VCaP (cell line): Measurements from ENCODE around the gene MYEOV.

Experiments used
- H3K27ac ChIP-seq: fragments of 450-650 bp; 2 replicates; pipeline ENCODE4 v1.5.1; 2017
- TF ChIP-seq, protein P1 (sequence below): fragments of 450-650 bp; conservative IDR thresholded peaks from 2 replicates; pipeline ENCODE4 v1.5.1; 2017; ENCODE audit warnings: mild to moderate bottlenecking, moderate library complexity

The MYEOV gene

DNA sequence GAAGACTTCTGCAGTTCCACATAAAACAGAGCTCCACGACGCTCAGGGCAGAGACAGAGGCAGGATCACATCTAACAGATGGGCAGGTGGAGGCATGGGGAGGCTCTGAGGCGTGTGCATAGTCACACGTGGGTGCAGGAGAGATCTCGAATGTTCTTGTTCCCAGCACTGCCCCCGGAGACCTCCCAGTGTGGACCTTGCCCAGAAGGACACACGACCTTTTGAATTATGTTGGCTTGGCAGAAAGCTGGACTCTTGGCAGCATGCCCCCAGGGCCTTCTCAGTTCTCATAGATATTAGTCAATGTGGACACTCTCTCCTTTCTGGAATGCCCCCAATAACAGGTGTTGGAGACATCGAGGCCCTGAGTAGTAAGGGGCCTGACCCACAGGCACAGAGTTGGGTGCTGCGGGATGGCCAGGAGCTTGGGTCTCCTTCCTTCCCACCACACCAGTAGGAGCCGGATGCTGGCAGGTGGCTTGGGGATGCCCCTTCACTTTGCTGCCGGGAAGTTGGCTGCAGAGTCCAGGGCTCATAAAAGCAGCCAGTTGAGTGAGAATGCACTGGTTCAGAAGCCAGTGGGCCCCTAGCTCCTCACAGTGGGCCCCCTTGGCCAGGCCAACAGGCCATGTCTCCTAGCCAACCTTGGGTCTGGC, 12.1 kb downstream of the MYEOV start:
- no peak overlapping the region for H3K27ac ChIP-seq

DNA sequence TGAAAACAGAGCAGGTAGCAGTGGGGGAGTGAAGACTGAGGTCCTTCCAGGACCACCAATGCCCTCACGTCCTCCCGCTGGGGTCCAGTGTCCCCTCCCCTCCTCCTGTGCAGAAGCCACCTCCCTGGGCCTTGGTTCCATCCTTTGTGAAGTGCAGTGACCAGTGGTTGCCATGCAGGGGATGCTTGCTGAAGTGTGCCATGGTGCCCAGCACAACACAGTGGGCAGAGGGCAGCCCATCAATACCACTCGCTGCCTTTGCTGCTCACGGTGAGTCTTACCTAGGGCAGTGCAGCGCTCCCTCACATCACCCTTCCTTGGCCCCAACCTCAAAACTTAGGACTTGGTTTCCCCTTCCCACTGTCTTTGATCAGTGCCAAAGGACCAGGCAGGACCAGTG, 12.9 kb downstream of the MYEOV start:
- TF ChIP-seq, protein P1, sequence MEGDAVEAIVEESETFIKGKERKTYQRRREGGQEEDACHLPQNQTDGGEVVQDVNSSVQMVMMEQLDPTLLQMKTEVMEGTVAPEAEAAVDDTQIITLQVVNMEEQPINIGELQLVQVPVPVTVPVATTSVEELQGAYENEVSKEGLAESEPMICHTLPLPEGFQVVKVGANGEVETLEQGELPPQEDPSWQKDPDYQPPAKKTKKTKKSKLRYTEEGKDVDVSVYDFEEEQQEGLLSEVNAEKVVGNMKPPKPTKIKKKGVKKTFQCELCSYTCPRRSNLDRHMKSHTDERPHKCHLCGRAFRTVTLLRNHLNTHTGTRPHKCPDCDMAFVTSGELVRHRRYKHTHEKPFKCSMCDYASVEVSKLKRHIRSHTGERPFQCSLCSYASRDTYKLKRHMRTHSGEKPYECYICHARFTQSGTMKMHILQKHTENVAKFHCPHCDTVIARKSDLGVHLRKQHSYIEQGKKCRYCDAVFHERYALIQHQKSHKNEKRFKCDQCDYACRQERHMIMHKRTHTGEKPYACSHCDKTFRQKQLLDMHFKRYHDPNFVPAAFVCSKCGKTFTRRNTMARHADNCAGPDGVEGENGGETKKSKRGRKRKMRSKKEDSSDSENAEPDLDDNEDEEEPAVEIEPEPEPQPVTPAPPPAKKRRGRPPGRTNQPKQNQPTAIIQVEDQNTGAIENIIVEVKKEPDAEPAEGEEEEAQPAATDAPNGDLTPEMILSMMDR = no peak
- H3K27ac ChIP-seq = no peak overlapping the region

More for the DNA sequence above, 12.1 kb downstream of the MYEOV start:
- TF ChIP-seq, protein P1 = no peak

- H3K27ac ChIP-seq = no peak overlapping the region
- TF ChIP-seq, protein P1 = no peak
These were observed 13.5 kb downstream of the MYEOV start for GRCh38 chr11:69307421-69307820.

DNA sequence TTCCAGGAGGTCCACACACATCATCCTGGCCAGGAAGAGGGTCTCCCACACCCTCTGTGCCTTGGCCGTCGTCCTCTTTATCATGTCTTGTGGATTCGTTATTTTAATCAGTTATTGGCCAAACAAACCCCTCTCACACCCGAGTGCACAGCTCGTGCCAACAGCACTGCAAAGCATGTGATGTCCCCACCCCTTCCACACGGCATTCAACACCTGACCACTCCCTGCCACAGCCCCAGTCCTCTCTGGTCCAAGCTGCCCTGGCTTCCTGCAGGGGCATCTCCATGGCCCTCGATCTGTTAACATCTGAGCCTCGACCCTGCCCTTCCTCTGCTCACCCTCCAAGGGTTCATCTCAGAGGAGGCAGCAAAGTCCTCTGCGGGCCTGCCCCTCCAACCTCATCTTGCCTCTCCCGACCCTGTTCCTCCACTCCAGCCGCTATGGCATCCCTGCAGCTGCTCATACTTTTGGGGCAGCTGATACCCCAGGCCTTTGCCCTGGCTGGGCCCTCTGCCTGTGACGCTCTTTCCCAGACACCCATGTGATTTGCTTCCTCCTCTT, 14.0 kb downstream of the MYEOV start:
- TF ChIP-seq, protein P1 = no peak
- no peak overlapping the region for H3K27ac ChIP-seq

DNA sequence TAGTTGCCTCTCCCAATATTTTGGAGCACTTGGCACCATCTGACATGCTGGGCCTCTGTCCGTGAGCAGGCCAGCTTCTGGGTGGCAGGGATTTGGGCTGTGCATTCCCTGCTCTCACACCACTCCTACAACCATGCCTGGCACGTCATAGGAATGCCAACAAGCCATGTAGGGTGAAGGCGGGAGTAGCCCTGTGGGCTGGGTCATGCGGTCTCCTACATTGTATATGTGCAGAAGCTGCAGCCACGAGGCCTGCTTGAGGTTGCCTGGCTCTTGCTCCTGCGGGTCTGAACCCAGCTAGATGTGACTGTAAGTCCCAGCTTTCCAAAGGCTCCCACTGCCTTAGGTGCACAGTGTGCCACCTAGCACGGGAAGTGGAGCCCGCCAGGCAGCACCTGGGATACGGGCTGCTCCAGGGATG, 14.5 kb downstream of the MYEOV start:
- H3K27ac ChIP-seq = no peak overlapping the region
- TF ChIP-seq, protein P1 = no peak

DNA sequence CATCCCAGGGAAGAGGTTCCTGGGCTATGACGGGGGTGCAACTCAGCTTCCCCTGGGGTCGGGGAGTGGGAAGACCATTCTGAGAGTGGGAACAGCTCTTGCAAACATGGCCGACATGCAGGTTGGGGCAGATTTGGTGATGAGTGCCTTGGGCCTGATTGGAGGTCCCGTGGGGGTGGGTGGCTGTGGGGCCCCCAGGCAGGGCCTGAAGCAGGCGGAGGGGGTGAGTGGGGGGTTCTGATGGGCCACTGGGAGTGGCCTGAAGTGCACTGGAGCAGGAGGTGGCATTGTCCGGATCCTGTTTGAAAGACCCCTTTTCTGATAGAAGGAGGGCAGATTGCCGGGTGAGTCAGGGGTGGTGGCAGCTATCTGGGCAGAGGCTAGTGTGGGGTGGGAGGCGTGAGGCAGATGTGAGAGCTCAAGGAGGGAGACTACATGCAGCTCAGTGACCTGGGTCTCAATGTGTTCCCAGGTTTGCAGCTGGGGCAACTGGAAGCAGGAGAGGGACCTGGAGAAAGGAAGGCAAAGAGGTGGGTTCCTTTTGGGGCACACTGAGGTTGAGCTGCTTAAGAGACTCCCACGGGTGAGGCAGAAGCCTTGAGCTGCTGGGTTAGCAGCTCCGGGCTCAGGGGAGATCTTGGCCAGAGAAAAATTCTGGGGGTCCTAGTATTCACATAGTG, 15.1 kb downstream of the MYEOV start:
- no peak overlapping the region for H3K27ac ChIP-seq
- TF ChIP-seq, protein P1 = no peak

DNA sequence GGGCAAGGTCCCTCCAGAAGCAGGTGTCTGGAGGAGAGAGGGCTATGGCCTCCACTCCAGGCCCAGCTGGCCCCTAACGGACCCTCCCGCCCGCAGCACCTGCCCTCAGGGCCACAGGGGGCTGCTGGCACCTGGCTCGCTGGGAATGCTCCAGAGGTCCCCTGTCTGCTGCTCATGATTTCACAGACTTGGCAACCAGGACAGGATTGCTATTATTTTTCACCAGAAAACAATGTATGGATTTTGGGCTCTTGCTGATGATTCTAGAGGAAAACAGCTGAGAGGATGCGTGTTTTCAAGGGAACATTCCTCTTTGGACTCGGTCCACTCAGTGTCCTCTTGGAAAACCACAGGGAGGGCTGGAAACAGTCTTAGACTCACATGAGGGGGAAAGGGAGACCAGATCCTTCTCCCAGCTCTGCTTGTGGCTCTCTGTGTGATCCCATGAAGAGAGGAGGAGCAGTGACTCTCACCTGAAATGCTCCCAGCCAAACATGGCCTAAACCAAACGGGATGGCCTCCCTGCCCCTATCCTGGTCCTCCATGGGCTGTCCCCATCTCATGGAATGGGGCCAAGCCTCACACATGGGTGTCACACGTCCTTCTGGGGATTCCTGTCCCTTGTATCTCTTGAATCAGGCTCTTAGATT, 15.8 kb downstream of the MYEOV start:
- no peak overlapping the region for H3K27ac ChIP-seq
- TF ChIP-seq, protein P1 = no peak
